GM12873 (cell line): Measurements from ENCODE around the gene ZNF70.

ENCODE experiments used
- TF ChIP-seq, protein P1 (sequence below): IDR thresholded peaks from 2 replicates; pipeline ENCODE4 v1.5.1; 2012; ENCODE audit warnings: low read depth, mild to moderate bottlenecking, moderate library complexity, low read length, control low read depth; ENCODE audit not compliant: insufficient read depth; ENCODE audit errors: missing control alignments

The ZNF70 gene

GRCh38 chr22:23714596-23715578 lies 36.0 kb downstream of the ZNF70 start:
- TF ChIP-seq, protein P1, sequence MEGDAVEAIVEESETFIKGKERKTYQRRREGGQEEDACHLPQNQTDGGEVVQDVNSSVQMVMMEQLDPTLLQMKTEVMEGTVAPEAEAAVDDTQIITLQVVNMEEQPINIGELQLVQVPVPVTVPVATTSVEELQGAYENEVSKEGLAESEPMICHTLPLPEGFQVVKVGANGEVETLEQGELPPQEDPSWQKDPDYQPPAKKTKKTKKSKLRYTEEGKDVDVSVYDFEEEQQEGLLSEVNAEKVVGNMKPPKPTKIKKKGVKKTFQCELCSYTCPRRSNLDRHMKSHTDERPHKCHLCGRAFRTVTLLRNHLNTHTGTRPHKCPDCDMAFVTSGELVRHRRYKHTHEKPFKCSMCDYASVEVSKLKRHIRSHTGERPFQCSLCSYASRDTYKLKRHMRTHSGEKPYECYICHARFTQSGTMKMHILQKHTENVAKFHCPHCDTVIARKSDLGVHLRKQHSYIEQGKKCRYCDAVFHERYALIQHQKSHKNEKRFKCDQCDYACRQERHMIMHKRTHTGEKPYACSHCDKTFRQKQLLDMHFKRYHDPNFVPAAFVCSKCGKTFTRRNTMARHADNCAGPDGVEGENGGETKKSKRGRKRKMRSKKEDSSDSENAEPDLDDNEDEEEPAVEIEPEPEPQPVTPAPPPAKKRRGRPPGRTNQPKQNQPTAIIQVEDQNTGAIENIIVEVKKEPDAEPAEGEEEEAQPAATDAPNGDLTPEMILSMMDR, result no peak

- TF ChIP-seq, protein P1, result no peak
These were observed 37.0 kb downstream of the ZNF70 start for GRCh38 chr22:23713696-23714595.

- TF ChIP-seq, protein P1, result no peak
These were observed 38.7 kb downstream of the ZNF70 start for GRCh38 chr22:23712256-23712655.

DNA sequence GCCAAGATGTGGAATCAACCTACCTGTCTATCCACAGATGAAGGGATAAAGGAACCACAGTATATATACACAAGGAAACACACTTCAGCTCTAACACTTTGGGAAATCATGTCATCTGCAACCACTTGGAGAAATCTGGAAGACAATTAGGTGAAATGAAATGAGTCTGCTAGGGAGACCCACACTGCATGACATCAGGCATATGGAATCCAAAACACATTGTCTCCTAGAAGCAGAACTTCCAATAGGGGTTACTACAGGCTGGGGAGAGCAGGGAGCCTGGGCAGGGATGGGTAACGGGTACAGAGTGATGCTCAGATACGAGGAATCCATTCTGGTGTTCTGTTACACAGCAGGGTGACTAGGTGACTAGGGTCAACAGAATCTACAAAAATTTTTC lies 41.8 kb downstream of the ZNF70 start:
- TF ChIP-seq, protein P1, result no peak

- TF ChIP-seq, protein P1, result no peak
These were observed 42.6 kb downstream of the ZNF70 start for GRCh38 chr22:23708270-23708669.

GRCh38 chr22:23705358-23705757 lies 45.6 kb downstream of the ZNF70 start:
- TF ChIP-seq, protein P1, result no peak

DNA sequence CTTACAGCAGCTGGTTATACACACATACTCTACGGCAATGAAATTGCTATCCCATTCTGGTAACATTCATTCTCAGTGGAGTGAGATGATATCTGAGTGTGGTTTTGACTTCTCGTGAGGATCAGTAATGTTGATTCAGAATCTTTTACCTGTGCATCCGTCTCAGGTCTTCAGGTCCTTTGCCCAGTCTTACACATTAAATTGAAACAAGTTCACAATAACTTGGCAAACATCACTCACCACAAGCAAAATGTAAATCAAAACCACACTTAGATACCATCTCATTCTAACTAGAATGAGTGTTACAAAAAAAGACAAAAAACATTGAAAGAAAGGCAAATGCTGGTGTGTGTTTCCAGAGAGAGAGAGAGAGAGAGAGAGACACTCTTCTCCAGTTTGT lies 46.1 kb downstream of the ZNF70 start:
- TF ChIP-seq, protein P1, result no peak
